Measurements from ENCODE around the gene RXRB.

- TF ChIP-seq CTCF (IDR thresholded peaks at IDR 0.05; ENCODE audit: extremely low read depth in 1 of 2, insufficient read depth in 1 of 2, low read depth in 1 of 2, low read length in 2 of 2) (no peak), POLR2A (IDR thresholded peaks at IDR 0.05; ENCODE audit: low read depth, low read length) (no peak), MYC (IDR thresholded peaks at IDR 0.05; ENCODE audit: low read depth, low read length) (no peak), EZH2 (IDR thresholded peaks at IDR 0.05; ENCODE audit: borderline replicate concordance, low read depth, low read length, severe bottlenecking) (no peak), JUN (IDR thresholded peaks at IDR 0.05; ENCODE audit: borderline replicate concordance, insufficient read depth, insufficient read length, low read depth) (no peak), POLR2AphosphoS5 (IDR thresholded peaks at IDR 0.05; ENCODE audit: insufficient read depth, low read depth, low read length) (no peak), GATA2 (IDR thresholded peaks at IDR 0.05; ENCODE audit: insufficient read depth, insufficient read length, low read depth, low read length) (no peak), MAX (IDR thresholded peaks at IDR 0.05; ENCODE audit: insufficient read depth, insufficient read length) (no peak)
Observed at GRCh38 chr6:33243476-33243875, 43.0 kb upstream of the RXRB start.
